ENCODE results near the gene ITPKB.
A peak's percentile ranks its signal among the peaks of the same experiment; 100 is the strongest.

ITPKB gene

DNA sequence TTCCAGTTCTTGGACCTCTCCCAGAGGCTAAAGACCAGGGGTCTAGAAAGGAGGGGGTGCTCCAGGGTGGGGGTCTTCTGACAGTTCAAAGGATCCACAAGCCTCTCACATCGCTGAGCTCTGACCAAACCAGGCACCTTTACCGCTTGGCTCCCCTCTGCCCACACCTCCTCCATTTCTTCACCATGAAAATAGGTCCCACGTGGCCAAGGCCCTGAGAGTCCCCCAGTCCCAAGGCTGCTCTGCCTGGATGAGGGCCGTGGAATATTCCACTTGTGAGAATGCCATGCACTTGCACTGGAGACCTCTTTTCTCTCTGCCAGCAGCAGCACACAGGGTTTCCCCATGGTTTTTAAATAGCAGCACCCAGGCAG is 87.4 kb downstream of the ITPKB start:
- DNase-seq (ENCODE audit: insufficient read length, low spot score) = no peak
- TF ChIP-seq, protein P1, sequence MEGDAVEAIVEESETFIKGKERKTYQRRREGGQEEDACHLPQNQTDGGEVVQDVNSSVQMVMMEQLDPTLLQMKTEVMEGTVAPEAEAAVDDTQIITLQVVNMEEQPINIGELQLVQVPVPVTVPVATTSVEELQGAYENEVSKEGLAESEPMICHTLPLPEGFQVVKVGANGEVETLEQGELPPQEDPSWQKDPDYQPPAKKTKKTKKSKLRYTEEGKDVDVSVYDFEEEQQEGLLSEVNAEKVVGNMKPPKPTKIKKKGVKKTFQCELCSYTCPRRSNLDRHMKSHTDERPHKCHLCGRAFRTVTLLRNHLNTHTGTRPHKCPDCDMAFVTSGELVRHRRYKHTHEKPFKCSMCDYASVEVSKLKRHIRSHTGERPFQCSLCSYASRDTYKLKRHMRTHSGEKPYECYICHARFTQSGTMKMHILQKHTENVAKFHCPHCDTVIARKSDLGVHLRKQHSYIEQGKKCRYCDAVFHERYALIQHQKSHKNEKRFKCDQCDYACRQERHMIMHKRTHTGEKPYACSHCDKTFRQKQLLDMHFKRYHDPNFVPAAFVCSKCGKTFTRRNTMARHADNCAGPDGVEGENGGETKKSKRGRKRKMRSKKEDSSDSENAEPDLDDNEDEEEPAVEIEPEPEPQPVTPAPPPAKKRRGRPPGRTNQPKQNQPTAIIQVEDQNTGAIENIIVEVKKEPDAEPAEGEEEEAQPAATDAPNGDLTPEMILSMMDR (IDR thresholded peaks at IDR 0.05; ENCODE audit: insufficient read depth, missing control alignments) = no peak
- no peak for FAIRE-seq

DNA sequence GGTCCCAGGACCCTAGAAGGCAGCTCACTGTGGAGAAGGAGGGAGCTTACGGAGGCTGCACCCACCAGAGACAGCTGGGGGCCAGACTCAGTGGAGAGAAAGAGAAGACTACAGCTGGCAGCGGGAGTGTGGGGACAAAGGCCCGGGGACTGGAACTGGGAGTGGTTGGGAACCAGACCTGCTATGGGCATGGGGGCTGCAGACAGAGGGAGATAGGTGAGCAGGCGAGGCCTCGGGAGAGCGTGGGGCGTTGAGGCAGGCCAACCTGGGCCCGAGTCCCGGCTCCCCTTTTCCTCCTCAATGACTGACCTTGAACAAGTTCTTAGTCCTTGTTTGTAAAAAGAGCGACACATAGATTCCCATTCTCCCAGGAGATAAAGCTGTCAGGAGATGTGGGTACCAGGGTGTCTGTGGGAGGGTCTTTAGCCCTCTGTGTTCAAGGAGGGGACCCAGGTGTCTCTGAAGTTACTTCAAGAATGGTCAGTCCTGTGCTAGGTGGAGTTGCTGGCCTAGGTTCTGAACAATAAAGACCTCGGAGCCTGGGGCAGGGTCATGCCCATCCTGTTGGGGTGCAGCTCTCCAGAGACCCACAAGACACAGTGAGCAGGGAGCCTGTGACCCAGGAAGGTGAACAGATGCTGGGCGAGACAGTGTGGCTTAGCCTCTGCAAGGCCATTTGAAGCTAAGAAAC is 87.9 kb downstream of the ITPKB start:
- FAIRE-seq (no peak), DNase-seq (ENCODE audit: insufficient read length, low spot score) (no peak)
- TF ChIP-seq, protein P1 (IDR thresholded peaks at IDR 0.05; ENCODE audit: insufficient read depth, missing control alignments) = no peak

DNA sequence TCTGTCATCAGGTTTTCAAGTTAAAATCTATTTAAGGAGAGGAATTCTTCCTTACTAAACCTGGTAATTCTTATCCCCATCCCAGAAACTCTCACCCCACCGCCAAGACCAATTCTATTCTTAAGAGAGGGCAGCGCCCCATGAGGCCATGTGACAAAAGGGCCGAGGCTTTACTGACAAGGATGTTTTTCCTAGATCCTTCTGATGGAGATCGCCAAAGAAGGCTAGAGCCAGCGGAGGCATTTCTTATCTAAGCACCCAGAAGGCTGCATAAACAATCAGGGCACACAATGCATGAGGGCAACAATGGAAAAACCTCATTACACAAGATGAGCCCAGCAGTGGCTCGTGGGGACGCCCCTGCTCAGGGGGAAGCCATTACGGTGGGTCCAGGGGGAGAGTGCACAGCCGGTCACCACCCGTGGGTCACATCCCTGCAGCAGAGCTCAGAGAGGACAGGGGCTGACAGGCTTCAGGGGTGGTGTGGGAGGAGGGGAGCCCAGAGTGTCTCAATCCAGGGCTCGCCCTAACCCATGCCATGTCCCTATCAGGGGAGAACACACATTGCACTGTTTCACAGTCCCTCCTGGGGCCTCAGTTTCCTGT is 88.7 kb downstream of the ITPKB start:
- TF ChIP-seq, protein P1 (IDR thresholded peaks at IDR 0.05; ENCODE audit: insufficient read depth, missing control alignments) = no peak
- FAIRE-seq = no peak

DNA sequence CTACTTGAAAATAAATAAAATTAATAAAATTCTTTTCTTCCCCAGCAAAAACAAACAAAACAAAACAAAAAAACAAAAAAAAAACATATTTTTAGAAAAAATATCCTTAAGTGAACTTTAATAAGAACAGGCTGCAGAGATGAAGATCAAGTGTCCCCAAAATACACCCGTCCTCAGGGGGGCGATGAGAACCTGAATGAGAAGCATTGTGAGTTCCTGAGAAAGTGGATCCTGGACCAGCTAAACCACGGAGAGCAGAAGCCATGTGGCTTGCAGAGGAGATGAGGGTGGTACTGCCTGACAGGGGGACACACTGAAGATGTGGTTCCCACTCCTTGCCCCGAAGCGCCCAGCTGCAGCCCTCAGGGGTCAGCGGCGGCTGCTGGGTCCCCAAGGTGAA is 89.3 kb downstream of the ITPKB start:
- DNase-seq (ENCODE audit: insufficient read length, low spot score) = no peak
- TF ChIP-seq, protein P1 (IDR thresholded peaks at IDR 0.05; ENCODE audit: insufficient read depth, missing control alignments) = peak; percentile 53
- FAIRE-seq = no peak

More for the DNA sequence above, 88.7 kb downstream of the ITPKB start:
- no peak for DNase-seq (ENCODE audit: insufficient read length, low spot score)

DNA sequence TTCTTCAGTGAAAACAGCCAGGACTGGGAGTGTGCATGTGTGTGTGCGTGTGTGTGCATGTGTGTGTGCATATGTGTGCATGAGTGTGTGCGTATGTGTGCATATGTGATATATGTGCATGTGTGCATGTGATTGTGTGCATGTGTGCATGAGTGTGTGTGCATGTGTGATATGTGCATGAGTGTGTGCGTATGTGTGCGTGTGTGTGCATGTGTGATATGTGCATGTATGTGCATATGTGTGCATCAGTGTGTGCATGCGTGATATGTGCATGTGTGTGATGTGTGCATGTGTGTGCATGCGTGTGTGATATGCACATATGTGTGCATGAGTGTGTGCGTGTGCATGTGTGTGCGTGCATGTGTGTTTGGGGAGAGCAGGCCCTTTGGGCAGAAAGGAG is 89.8 kb downstream of the ITPKB start:
- TF ChIP-seq, protein P1 (IDR thresholded peaks at IDR 0.05; ENCODE audit: insufficient read depth, missing control alignments) = no peak
- no peak for FAIRE-seq

DNA sequence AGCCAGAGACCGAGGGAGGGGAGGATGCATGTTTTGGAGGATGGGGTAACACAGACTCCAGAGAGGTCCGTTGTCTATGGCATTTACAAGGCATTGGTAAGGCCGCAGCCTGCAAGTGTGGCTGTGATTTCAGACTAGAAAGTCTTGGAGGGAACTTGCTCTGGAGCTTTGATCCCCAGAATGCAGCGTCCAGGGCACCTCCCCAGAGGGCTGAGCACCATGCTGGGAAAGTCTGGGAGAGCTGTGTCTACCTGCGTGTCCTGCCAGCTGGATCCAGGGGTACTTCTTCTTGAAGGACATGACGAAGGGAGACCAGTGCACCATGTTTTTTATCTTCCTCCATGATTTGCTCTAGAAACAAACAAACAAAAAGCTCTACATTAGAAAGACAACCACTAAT is 90.7 kb downstream of the ITPKB start:
- TF ChIP-seq, protein P1 (IDR thresholded peaks at IDR 0.05; ENCODE audit: insufficient read depth, missing control alignments) = no peak
- no peak for FAIRE-seq

More for the DNA sequence above, 89.8 kb downstream of the ITPKB start:
- DNase-seq (ENCODE audit: insufficient read length, low spot score) = no peak

DNA sequence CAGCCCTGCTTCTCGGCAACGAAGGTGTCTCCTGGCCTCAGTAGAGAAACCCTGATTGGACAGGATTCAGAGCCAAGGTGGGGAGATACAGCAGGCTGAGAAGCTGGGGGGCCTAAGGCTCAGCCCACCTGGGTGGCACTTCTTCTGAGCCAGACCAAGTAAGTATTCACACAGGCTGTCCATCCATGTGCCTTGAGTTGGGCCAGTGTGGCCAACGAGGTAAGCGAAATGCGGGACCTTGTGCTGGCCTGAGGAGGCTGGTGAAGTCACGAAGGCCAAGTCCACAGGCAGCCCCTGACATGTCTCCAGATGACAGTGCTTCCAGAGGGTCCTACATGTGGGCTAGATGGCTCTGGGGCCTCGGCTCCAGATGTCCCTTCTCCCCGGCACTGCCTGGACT is 91.4 kb downstream of the ITPKB start:
- no peak for FAIRE-seq
- TF ChIP-seq, protein P1 (IDR thresholded peaks at IDR 0.05; ENCODE audit: insufficient read depth, missing control alignments) = no peak
- no peak for DNase-seq (ENCODE audit: insufficient read length, low spot score)

More for the DNA sequence above, 90.7 kb downstream of the ITPKB start:
- DNase-seq (ENCODE audit: insufficient read length, low spot score) = no peak

Data from D721Med (cell line).